ENCODE measurements around the gene MAML3. TPM values are rescaled to one million over a fixed set of nuclear protein-coding genes. Genes with fewer than 3 reads are reported as not detected.

The MAML3 gene
- total and polyA plus RNA-seq, 2 of the 13 experiments (the other 11 are each of a cell fraction or from before 2014, with no cell fraction given) = 0.05 to 0.13 TPM

DNA sequence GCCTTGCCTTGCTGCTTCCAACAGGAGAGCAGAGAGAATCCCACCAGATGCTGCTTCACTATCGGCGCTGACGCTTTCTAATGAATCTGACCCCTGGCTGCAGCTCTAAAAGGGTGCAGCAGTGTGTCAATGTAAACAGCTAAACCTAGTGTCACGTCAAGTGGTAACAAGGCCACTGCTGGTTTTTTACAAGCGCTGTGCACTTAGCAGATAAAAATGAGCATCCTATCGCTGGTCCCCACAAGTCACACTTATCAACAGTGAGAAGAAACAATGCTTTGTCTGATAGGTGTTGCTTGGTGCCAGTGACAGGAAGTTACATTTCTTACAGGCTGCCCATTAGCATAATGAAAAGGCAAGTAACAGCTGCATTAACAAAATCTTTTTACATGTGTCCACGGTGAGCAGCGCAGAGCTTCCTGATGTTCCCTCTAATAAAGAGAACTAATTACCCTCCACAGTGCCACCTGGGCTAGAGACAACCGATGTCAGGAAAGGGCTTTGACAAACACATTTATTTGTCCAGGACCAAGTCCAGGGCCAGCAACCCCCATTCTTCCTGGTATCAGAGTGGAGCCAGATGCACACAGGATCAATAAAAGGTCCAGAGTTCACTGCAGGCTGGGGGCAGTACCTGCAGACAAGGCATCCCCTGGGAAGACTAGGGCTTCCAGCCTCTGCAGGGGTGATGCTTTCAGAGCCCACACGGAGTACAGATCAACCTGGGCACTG, 312.4 kb downstream of the MAML3 start (continued):
- TF ChIP-seq ZNF12 (CRISPR knock-in tag; IDR thresholded peaks at IDR 0.05) (peak; percentile 79; the same call in 1 of the 2 replicates), CREM (IDR thresholded peaks at IDR 0.05) (peak; percentile 88), CREM (CRISPR knock-in tag; IDR thresholded peaks at IDR 0.05) (no peak), ZNF761 (CRISPR knock-in tag; conservative IDR thresholded peaks at IDR 0.05) (no peak; the same call in 1 of the 2 replicates), TSC22D2 (CRISPR knock-in tag; IDR thresholded peaks at IDR 0.05; ENCODE audit: borderline replicate concordance) (no peak), CAMTA2 (CRISPR knock-in tag; IDR thresholded peaks at IDR 0.05; ENCODE audit: borderline replicate concordance) (no peak), HNRNPLL (IDR thresholded peaks at IDR 0.05; ENCODE audit: low read depth, low read length, poor library complexity, severe bottlenecking) (no peak), NONO (IDR thresholded peaks at IDR 0.05) (no peak), NONO (CRISPR knock-in tag; conservative IDR thresholded peaks at IDR 0.05) (peak; percentile 97), NR2F6 (IDR thresholded peaks at IDR 0.05) (peak; percentile 85), NR2F6 (CRISPR knock-in tag; IDR thresholded peaks at IDR 0.05) (peak; percentile 94), ZSCAN20 (CRISPR knock-in tag; IDR thresholded peaks at IDR 0.05; ENCODE audit: borderline replicate concordance) (no peak), EEA1 (CRISPR knock-in tag; IDR thresholded peaks at IDR 0.05; ENCODE audit: borderline replicate concordance) (0 out of 2 replicates have a peak, but pooled peaks have one; percentile 42), IRF2 (CRISPR knock-in tag; IDR thresholded peaks at IDR 0.05) (peak; percentile 93), GLI4 (CRISPR knock-in tag; IDR thresholded peaks at IDR 0.05; ENCODE audit: borderline replicate concordance) (peak; percentile 80; the same call in 1 of the 2 replicates), ZSCAN31 (CRISPR knock-in tag; IDR thresholded peaks at IDR 0.05; ENCODE audit: low read depth) (peak; percentile 82; the same call in 1 of the 2 replicates), ZNF382 (CRISPR knock-in tag; IDR thresholded peaks at IDR 0.05; ENCODE audit: borderline replicate concordance) (no peak), SMAD1 (CRISPR knock-in tag; IDR thresholded peaks at IDR 0.05; ENCODE audit: borderline replicate concordance, low read depth) (no peak; the same call in 1 of the 2 replicates), ZNF776 (CRISPR knock-in tag; IDR thresholded peaks at IDR 0.05) (no peak), RELA (CRISPR knock-in tag; IDR thresholded peaks at IDR 0.05) (no peak), ZNF784 (CRISPR knock-in tag; IDR thresholded peaks at IDR 0.05; ENCODE audit: borderline replicate concordance) (peak; percentile 47; the same call in 1 of the 2 replicates), ARNT (IDR thresholded peaks at IDR 0.05) (no peak)
- TF ChIP-seq, protein P1, sequence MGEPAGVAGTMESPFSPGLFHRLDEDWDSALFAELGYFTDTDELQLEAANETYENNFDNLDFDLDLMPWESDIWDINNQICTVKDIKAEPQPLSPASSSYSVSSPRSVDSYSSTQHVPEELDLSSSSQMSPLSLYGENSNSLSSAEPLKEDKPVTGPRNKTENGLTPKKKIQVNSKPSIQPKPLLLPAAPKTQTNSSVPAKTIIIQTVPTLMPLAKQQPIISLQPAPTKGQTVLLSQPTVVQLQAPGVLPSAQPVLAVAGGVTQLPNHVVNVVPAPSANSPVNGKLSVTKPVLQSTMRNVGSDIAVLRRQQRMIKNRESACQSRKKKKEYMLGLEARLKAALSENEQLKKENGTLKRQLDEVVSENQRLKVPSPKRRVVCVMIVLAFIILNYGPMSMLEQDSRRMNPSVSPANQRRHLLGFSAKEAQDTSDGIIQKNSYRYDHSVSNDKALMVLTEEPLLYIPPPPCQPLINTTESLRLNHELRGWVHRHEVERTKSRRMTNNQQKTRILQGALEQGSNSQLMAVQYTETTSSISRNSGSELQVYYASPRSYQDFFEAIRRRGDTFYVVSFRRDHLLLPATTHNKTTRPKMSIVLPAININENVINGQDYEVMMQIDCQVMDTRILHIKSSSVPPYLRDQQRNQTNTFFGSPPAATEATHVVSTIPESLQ (CRISPR knock-in tag; conservative IDR thresholded peaks at IDR 0.05) = no peak
- TF ChIP-seq, protein P2, sequence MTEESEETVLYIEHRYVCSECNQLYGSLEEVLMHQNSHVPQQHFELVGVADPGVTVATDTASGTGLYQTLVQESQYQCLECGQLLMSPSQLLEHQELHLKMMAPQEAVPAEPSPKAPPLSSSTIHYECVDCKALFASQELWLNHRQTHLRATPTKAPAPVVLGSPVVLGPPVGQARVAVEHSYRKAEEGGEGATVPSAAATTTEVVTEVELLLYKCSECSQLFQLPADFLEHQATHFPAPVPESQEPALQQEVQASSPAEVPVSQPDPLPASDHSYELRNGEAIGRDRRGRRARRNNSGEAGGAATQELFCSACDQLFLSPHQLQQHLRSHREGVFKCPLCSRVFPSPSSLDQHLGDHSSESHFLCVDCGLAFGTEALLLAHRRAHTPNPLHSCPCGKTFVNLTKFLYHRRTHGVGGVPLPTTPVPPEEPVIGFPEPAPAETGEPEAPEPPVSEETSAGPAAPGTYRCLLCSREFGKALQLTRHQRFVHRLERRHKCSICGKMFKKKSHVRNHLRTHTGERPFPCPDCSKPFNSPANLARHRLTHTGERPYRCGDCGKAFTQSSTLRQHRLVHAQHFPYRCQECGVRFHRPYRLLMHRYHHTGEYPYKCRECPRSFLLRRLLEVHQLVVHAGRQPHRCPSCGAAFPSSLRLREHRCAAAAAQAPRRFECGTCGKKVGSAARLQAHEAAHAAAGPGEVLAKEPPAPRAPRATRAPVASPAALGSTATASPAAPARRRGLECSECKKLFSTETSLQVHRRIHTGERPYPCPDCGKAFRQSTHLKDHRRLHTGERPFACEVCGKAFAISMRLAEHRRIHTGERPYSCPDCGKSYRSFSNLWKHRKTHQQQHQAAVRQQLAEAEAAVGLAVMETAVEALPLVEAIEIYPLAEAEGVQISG (CRISPR knock-in tag; IDR thresholded peaks at IDR 0.05) = peak; percentile 81; the same call in 1 of the 2 replicates
- TF ChIP-seq, protein P3, sequence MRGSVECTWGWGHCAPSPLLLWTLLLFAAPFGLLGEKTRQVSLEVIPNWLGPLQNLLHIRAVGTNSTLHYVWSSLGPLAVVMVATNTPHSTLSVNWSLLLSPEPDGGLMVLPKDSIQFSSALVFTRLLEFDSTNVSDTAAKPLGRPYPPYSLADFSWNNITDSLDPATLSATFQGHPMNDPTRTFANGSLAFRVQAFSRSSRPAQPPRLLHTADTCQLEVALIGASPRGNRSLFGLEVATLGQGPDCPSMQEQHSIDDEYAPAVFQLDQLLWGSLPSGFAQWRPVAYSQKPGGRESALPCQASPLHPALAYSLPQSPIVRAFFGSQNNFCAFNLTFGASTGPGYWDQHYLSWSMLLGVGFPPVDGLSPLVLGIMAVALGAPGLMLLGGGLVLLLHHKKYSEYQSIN (CRISPR knock-in tag; IDR thresholded peaks at IDR 0.05; ENCODE audit: borderline replicate concordance) = no peak

All from HepG2 (cell line).